ENCODE measurements around the gene TBC1D2.

- TF ChIP-seq GATA3 (IDR thresholded peaks at IDR 0.05; ENCODE audit: low read depth, low read length) (no peak), GATA2 (IDR thresholded peaks at IDR 0.05; ENCODE audit: low read depth, low read length) (no peak)
Observed at GRCh38 chr9:98280162-98280561, 24.7 kb upstream of the TBC1D2 start.
